ENCODE measurements around the gene PYY.

DNA sequence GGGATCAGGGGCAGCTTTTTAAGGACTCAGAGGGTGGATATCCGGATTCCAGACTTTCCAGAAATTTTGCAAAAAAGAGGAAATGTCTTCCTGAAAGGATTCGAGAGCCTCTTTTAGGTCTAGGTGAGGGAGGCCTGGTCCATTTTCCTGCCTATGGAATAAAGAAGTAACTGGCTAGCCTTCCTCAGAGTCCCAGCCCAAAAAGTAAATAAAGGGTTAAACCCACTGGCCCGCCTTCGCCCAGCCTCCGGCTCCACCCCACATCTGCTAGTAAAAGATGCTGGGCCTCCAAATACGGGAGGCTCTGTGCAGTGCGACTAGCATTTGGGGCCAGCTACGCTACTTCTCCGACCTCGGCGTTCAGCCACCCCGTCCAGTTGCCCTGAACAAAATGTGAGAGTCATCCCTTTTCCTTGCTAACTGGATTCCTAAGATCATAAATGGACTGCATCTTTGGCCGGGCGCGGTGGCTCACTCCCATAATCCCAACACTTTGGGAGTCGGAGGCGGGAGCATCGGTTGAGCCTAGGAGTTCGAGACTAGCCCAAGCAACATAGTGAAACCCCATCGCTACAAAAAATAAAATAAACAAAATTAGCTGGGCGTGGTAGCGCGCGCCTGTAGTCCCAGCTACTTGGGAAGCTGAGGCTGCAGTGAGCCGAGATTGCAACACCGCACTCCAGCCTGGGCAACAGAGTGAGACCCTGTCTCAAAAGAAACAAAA is 45.6 kb downstream of the PYY start:
- TF ChIP-seq, protein P1, sequence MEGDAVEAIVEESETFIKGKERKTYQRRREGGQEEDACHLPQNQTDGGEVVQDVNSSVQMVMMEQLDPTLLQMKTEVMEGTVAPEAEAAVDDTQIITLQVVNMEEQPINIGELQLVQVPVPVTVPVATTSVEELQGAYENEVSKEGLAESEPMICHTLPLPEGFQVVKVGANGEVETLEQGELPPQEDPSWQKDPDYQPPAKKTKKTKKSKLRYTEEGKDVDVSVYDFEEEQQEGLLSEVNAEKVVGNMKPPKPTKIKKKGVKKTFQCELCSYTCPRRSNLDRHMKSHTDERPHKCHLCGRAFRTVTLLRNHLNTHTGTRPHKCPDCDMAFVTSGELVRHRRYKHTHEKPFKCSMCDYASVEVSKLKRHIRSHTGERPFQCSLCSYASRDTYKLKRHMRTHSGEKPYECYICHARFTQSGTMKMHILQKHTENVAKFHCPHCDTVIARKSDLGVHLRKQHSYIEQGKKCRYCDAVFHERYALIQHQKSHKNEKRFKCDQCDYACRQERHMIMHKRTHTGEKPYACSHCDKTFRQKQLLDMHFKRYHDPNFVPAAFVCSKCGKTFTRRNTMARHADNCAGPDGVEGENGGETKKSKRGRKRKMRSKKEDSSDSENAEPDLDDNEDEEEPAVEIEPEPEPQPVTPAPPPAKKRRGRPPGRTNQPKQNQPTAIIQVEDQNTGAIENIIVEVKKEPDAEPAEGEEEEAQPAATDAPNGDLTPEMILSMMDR (IDR thresholded peaks at IDR 0.05): no peak
- TF ChIP-seq POLR2A (IDR thresholded peaks at IDR 0.05): no peak

Data from upper lobe of left lung (tissue), 4 donors.